ENCODE measurements around the gene PTCRA.

Gene PTCRA

GRCh38 chr6:42911171-42912021 lies 4.5 kb upstream of the PTCRA start:
- no peak for TF ChIP-seq CTCF (IDR thresholded peaks at IDR 0.05; ENCODE audit: borderline replicate concordance, control extremely low read depth, extremely low read depth, insufficient read depth, missing control alignments)
- no peak for DNase-seq (ENCODE audit: low spot score)
- in situ Hi-C loops (cut with MboI; ENCODE audit: low sequenced_read_pairs, unreplicated experiment): no loop called here

- in situ Hi-C loops (cut with MboI; ENCODE audit: low sequenced_read_pairs, unreplicated experiment): no loop called here
- TF ChIP-seq CTCF (IDR thresholded peaks at IDR 0.05; ENCODE audit: borderline replicate concordance, control extremely low read depth, extremely low read depth, insufficient read depth, missing control alignments): no peak
- no peak for DNase-seq (ENCODE audit: low spot score)
Measured at GRCh38 chr6:42914546-42914945, 1.3 kb upstream of the PTCRA start.

GRCh38 chr6:42916288-42916687 lies 435 bp downstream of the PTCRA start:
- DNase-seq (ENCODE audit: low spot score): no peak
- TF ChIP-seq CTCF (IDR thresholded peaks at IDR 0.05; ENCODE audit: borderline replicate concordance, control extremely low read depth, extremely low read depth, insufficient read depth, missing control alignments): no peak
- in situ Hi-C loops (cut with MboI; ENCODE audit: low sequenced_read_pairs, unreplicated experiment): no loop called here

GRCh38 chr6:42921801-42922200 lies 5.9 kb downstream of the PTCRA start:
- in situ Hi-C loops (cut with MboI; ENCODE audit: low sequenced_read_pairs, unreplicated experiment): no loop called here
- DNase-seq (ENCODE audit: low spot score): no peak
- TF ChIP-seq CTCF (IDR thresholded peaks at IDR 0.05; ENCODE audit: borderline replicate concordance, control extremely low read depth, extremely low read depth, insufficient read depth, missing control alignments): no peak

GRCh38 chr6:42923666-42924065 lies 7.8 kb downstream of the PTCRA start:
- no peak for DNase-seq (ENCODE audit: low spot score)
- in situ Hi-C loops (cut with MboI; ENCODE audit: low sequenced_read_pairs, unreplicated experiment): no loop called here
- TF ChIP-seq CTCF (IDR thresholded peaks at IDR 0.05; ENCODE audit: borderline replicate concordance, control extremely low read depth, extremely low read depth, insufficient read depth, missing control alignments): no peak

- no peak for DNase-seq (ENCODE audit: low spot score)
Measured at GRCh38 chr6:42925248-42925857, 9.5 kb downstream of the PTCRA start.

More at GRCh38 chr6:42925248-42925857, 9.5 kb downstream of the PTCRA start:
- no peak for TF ChIP-seq CTCF (IDR thresholded peaks at IDR 0.05; ENCODE audit: borderline replicate concordance, control extremely low read depth, extremely low read depth, insufficient read depth, missing control alignments)
- in situ Hi-C loops (cut with MboI; ENCODE audit: low sequenced_read_pairs, unreplicated experiment): no loop called here

Measured in GM13976 (cell line).